Activated CD8-positive, alpha-beta memory T cell treated with anti-CD3 and anti-CD28 coated beads, Interleukin-2, amount 50 U/mL, for 24 hours (primary cell): ENCODE measurements around the gene CBX8.

Experiments used
- DNase-seq: peaks from one replicate; pipeline ENCODE4 v3.0.0-alpha.2; 2020; ENCODE audit errors: extremely low read depth

CBX8 gene

GRCh38 chr17:79796763-79797491, at the start of gene CBX8:
TSS of gene CBX8 (minus strand) at chr17:79797077. CDS start at chr17:79796998, 79 bp downstream.
- peak; percentile 99 for DNase-seq

- DNase-seq, result no peak
Measured at GRCh38 chr17:79845601-79845949, 48.7 kb upstream of the CBX8 start.

GRCh38 chr17:79844869-79845600, 48.2 kb upstream of the CBX8 start:
- DNase-seq, result no peak

GRCh38 chr17:79843816-79844800, 47.2 kb upstream of the CBX8 start:
- no peak for DNase-seq

- no peak for DNase-seq
Measured at GRCh38 chr17:79843474-79843815, 46.6 kb upstream of the CBX8 start.

GRCh38 chr17:79842656-79843473, 46.0 kb upstream of the CBX8 start:
- no peak for DNase-seq

- DNase-seq, result no peak
Measured at GRCh38 chr17:79842136-79842655, 45.3 kb upstream of the CBX8 start.

- no peak for DNase-seq
Measured at GRCh38 chr17:79841369-79842135, 44.7 kb upstream of the CBX8 start.

- no peak for DNase-seq
Measured at GRCh38 chr17:79840989-79841286, 44.1 kb upstream of the CBX8 start.

- no peak for DNase-seq
Measured at GRCh38 chr17:79840269-79840988, 43.6 kb upstream of the CBX8 start.

- DNase-seq, result peak; percentile 68
Measured at GRCh38 chr17:79839356-79840268, 42.7 kb upstream of the CBX8 start, which contains the start of gene CBX4. TSS of gene CBX4 (minus strand) at chr17:79839440. CDS start at chr17:79839251, 189 bp downstream.

GRCh38 chr17:79838522-79839274, 41.8 kb upstream of the CBX8 start:
- DNase-seq, result no peak

GRCh38 chr17:79837888-79838521, 41.1 kb upstream of the CBX8 start:
- no peak for DNase-seq

- DNase-seq, result no peak
Measured at GRCh38 chr17:79836972-79837887, 40.4 kb upstream of the CBX8 start.

- DNase-seq, result no peak
Measured at GRCh38 chr17:79836510-79836971, 39.7 kb upstream of the CBX8 start.

GRCh38 chr17:79835953-79836509, 39.2 kb upstream of the CBX8 start:
- no peak for DNase-seq
